ENCODE results near the gene AKAP8. TPM values are rescaled to one million over a fixed set of nuclear protein-coding genes. Genes with fewer than 3 reads are reported as not detected.

AKAP8 gene
- total and polyA plus RNA-seq, 9 of the 15 experiments (the other 6 are each of a cell fraction or from before 2014, with no cell fraction given): 3.4 to 56.5 (median 15.0) TPM

DNA sequence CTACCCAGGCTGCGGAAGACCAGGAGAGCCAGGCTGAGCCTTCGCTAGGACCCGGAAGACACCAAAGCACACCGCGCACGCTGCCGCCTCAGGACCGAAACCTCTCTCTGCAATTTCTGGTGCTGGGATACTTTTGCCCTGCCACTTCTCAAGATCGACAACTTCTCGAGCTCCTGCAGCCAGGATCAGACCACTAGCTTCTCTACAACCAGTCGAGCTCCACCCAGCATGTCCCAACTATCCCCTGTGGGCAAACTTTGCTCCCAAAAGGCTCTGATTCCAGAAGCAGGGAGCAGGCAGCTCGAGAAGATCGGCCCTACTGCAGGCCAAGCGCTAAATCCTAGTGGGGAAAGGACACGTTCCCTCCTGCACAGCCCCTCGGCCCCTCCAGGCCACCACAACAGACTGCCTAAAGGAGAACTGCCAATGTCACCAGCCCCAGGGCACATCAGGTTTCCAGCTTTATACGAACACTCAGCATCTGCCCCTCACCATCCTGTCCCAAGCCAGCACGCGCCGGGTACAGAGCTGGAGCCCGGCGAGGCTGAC is 979 bp downstream of the AKAP8 start (continued):
- no peak for TF ChIP-seq ARID3A (IDR thresholded peaks at IDR 0.05; ENCODE audit: borderline replicate concordance, low read depth, low read length)
- no peak for TF ChIP-seq MAFF (IDR thresholded peaks at IDR 0.05; ENCODE audit: low read length)
- no peak for TF ChIP-seq TCF3 (CRISPR knock-in tag; IDR thresholded peaks at IDR 0.05)
- TF ChIP-seq PURB (CRISPR knock-in tag; IDR thresholded peaks at IDR 0.05; ENCODE audit: low read depth): no peak
- no peak for TF ChIP-seq BMI1 (IDR thresholded peaks at IDR 0.05; ENCODE audit: low read length)
- TF ChIP-seq NFIX (CRISPR knock-in tag; IDR thresholded peaks at IDR 0.05; ENCODE audit: low read depth): no peak
- no peak for TF ChIP-seq SMAD4 (CRISPR knock-in tag; conservative IDR thresholded peaks at IDR 0.05)
- no peak for TF ChIP-seq KAT8 (IDR thresholded peaks at IDR 0.05; ENCODE audit: low read depth)
- no peak for TF ChIP-seq NCOA1 (IDR thresholded peaks at IDR 0.05; ENCODE audit: low read depth)
- TF ChIP-seq, protein P1, sequence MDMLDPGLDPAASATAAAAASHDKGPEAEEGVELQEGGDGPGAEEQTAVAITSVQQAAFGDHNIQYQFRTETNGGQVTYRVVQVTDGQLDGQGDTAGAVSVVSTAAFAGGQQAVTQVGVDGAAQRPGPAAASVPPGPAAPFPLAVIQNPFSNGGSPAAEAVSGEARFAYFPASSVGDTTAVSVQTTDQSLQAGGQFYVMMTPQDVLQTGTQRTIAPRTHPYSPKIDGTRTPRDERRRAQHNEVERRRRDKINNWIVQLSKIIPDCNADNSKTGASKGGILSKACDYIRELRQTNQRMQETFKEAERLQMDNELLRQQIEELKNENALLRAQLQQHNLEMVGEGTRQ (CRISPR knock-in tag; IDR thresholded peaks at IDR 0.05): no peak
- peak; percentile 55 for TF ChIP-seq EP400 (IDR thresholded peaks at IDR 0.05)
- no peak for TF ChIP-seq ZNF785 (CRISPR knock-in tag; IDR thresholded peaks at IDR 0.05)
- no peak for TF ChIP-seq BRD4 (IDR thresholded peaks at IDR 0.05)
- no peak for TF ChIP-seq EHMT2 (IDR thresholded peaks at IDR 0.05)
- no peak for TF ChIP-seq FOXJ2 (tag; IDR thresholded peaks at IDR 0.05)
- peak in 1 of 2 experiments; percentile 91; a peak in 1 of 4 replicates for TF ChIP-seq SIN3A (IDR thresholded peaks at IDR 0.05; ENCODE audit: borderline replicate concordance in 2 of 2, control insufficient read depth in 1 of 2, low read depth in 2 of 2, low read length in 2 of 2)
- no peak for TF ChIP-seq ZNF512 (tag; IDR thresholded peaks at IDR 0.05)
- no peak for TF ChIP-seq NFE2L1 (tag; IDR thresholded peaks at IDR 0.05; ENCODE audit: borderline replicate concordance, low read depth)
- TF ChIP-seq, protein P2, sequence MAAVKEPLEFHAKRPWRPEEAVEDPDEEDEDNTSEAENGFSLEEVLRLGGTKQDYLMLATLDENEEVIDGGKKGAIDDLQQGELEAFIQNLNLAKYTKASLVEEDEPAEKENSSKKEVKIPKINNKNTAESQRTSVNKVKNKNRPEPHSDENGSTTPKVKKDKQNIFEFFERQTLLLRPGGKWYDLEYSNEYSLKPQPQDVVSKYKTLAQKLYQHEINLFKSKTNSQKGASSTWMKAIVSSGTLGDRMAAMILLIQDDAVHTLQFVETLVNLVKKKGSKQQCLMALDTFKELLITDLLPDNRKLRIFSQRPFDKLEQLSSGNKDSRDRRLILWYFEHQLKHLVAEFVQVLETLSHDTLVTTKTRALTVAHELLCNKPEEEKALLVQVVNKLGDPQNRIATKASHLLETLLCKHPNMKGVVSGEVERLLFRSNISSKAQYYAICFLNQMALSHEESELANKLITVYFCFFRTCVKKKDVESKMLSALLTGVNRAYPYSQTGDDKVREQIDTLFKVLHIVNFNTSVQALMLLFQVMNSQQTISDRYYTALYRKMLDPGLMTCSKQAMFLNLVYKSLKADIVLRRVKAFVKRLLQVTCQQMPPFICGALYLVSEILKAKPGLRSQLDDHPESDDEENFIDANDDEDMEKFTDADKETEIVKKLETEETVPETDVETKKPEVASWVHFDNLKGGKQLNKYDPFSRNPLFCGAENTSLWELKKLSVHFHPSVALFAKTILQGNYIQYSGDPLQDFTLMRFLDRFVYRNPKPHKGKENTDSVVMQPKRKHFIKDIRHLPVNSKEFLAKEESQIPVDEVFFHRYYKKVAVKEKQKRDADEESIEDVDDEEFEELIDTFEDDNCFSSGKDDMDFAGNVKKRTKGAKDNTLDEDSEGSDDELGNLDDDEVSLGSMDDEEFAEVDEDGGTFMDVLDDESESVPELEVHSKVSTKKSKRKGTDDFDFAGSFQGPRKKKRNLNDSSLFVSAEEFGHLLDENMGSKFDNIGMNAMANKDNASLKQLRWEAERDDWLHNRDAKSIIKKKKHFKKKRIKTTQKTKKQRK (IDR thresholded peaks at IDR 0.05; ENCODE audit: borderline replicate concordance, low read depth, low read length): no peak
- TF ChIP-seq MEF2D (tag; conservative IDR thresholded peaks at IDR 0.05; ENCODE audit: low read depth): no peak
- TF ChIP-seq ZNF444 (CRISPR knock-in tag; IDR thresholded peaks at IDR 0.05): no peak
- no peak for TF ChIP-seq RAD51 (IDR thresholded peaks at IDR 0.05; ENCODE audit: borderline replicate concordance, low read depth)
- no peak for TF ChIP-seq ZNF707 (CRISPR knock-in tag; conservative IDR thresholded peaks at IDR 0.05)
